Heart left ventricle (tissue), 16 donors: Measurements from ENCODE around the gene MAGI1. TPM values are rescaled to one million over a fixed set of nuclear protein-coding genes. Genes with fewer than 3 reads are reported as not detected.

ENCODE experiments used
- ATAC-seq, 4 donors: fragments of 200-7000 bp; cut with Tn5 transposase; one replicate each; pipeline ENCODE4 v1.9.1; 2020 to 2022; ENCODE audit warnings: moderate library complexity in 4 of 4, mild to moderate bottlenecking in 3 of 4, moderate number of reproducible peaks in 1 of 4
- DNase-seq, 5 donors: peaks; one replicate each; pipeline ENCODE4 v3.0.0-alpha.2; 2020
- H3K27ac ChIP-seq, 12 donors: fragments of 200-600 bp; sonication (generic) in 4 of 12; one replicate each; pipeline versions ENCODE4 v1.5.0 to v1.8.0; 2016 to 2022; ENCODE audit warnings: mild to moderate bottlenecking in 2 of 12
- H3K27me3 ChIP-seq, 9 donors: fragments of 200-600 bp; sonication (generic) in 2 of 9; one replicate each; pipeline versions ENCODE4 v1.5.1 to v1.8.0; 2016 to 2022; ENCODE audit warnings: mild to moderate bottlenecking in 3 of 9
- H3K36me3 ChIP-seq, 9 donors: fragments of 200-600 bp; sonication (generic) in 2 of 9; one replicate each; pipeline versions ENCODE4 v1.5.0 to v1.8.0; 2018 to 2022; ENCODE audit warnings: mild to moderate bottlenecking in 2 of 9
- H3K4me1 ChIP-seq, 12 donors: fragments of 200-600 bp; sonication (generic) in 4 of 12; one replicate each; pipeline versions ENCODE4 v1.5.0 to v1.8.0; 2016 to 2022; ENCODE audit warnings: mild to moderate bottlenecking in 3 of 12
- H3K4me3 ChIP-seq, 12 donors: fragments of 200-600 bp; sonication (generic) in 4 of 12; one replicate each; pipeline versions ENCODE4 v1.5.0 to v1.8.0; 2017 to 2022; ENCODE audit warnings: mild to moderate bottlenecking in 9 of 12, moderate library complexity in 4 of 12
- H3K9me3 ChIP-seq, 12 donors: fragments of 200-600 bp; sonication (generic) in 4 of 12; one replicate each; pipeline versions ENCODE4 v1.5.0 to v1.8.0; 2016 to 2022; ENCODE audit warnings: mild to moderate bottlenecking in 1 of 12
- POLR2A ChIP-seq, 2 donors: fragments of 450-650 bp; IDR thresholded peaks; one replicate each; pipeline ENCODE4 v1.6.1; 2017; ENCODE audit warnings: antibody characterized with exemption in 2 of 2, mild to moderate bottlenecking in 2 of 2, moderate library complexity in 2 of 2
- WGBS, 4 donors: extraction: QIAGEN DNeasy Blood & Tissue Kit in 2 of 4; methylation state at CpG; one replicate each; pipeline versions ENCODE4 v1.1.5 to v1.1.7; 2013 to 2018; 5-methylcytosine and 5-hydroxymethylcytosine counted together
- intact Hi-C, 10 donors: fragments of 100-400 bp; cut with DNase I; formaldehyde crosslinking; loops; one replicate each; pipeline versions ENCODE4 v1.11.1 to v1.14.2; 2022
- polyA plus RNA-seq, 2 donors: library from polyadenylated mRNA; stranded (reverse); fragments of 200-250 nt; gene quantifications; one replicate each; pipeline ENCODE4 v1.2.3, GENCODE V29; 2013
- total RNA-seq, 9 donors: library from RNA; depleted of rRNA in 2 of 9; stranded (reverse); fragments of >200 nt in 2 of 9; fragmentation: NEBNext Ultra II Directional in 3 of 9; extraction: Animal tissue kit (Norgen Biotek cat#: 25700) in 3 of 9; gene quantifications; one replicate each; pipeline versions ENCODE4 v1.1.0 to v1.2.4, GENCODE V29; 2016 to 2023
- TF ChIP-seq, protein P1 (sequence below), 12 donors: fragments of 200-600 bp; sonication (generic) in 4 of 12; IDR thresholded peaks; one replicate each; pipeline versions ENCODE4 v1.5.0 to v1.8.0; 2018 to 2022; ENCODE audit warnings: antibody characterized with exemption in 12 of 12, mild to moderate bottlenecking in 5 of 12
- donor health status: ischemic (EF 13 %, LVEDD 7.1; RV severe dilation, severe dysfunction).
- donor health status: healthy with polysubstance abuse.
- donor health status: DM: no; HTN: yes; CAD: no.
- donor health status: DM: no; HTN: no; CAD: no.
- donor health status: ischemic (EF 25% LVEDD 6.9; RV normal size, moderate dysfunction).
- donor health status: ischemic (EF 25% LVEDD 5.7; RV mildly dilated, moderate dysfunction).
- donor health status: healthy.
- donor health status: DM: yes; HTN: yes; CAD: no.
- donor health status: ischemic (EF 35%, LVEDD 5.7; RV mildly dilated, moderate dysfunction).
- donor health status: nonischemic (EF 11% LVEDD 7.7; RV severe dilation, severe dysfunction).
- donor health status: DM: yes; HTN: yes; CAD: no.
- donor health status: PGD.
- donor health status: ischemic (EF 29% LVEDD 5.4; RV normal size, mild dysfunction).
- donor health status: nonischemic (EF 23%, LVEDD 6.1; RV moderate dilation, normal function).

MAGI1 gene
- total and polyA plus RNA-seq, 11 donors, result 18.5 to 52.1 (median 31.4) TPM

- H3K27me3 ChIP-seq, result no peaks in the 10 kb centered on the region
- no peak for DNase-seq
- intact Hi-C loops, result loop anchor here in 1 of 10 donors (10.0 kb wide), 1 partner anchor 171 kb away; no protein-coding TSS in a partner anchor
- no peak overlapping the region for H3K27ac ChIP-seq
- H3K4me3 ChIP-seq, result no peak overlapping the region
- no peaks in the 10 kb centered on the region for H3K36me3 ChIP-seq
- no peak for ATAC-seq
- H3K9me3 ChIP-seq, result no peaks in the 10 kb centered on the region
- no peak for TF ChIP-seq POLR2A (IDR thresholded peaks at IDR 0.05)
- TF ChIP-seq, protein P1, sequence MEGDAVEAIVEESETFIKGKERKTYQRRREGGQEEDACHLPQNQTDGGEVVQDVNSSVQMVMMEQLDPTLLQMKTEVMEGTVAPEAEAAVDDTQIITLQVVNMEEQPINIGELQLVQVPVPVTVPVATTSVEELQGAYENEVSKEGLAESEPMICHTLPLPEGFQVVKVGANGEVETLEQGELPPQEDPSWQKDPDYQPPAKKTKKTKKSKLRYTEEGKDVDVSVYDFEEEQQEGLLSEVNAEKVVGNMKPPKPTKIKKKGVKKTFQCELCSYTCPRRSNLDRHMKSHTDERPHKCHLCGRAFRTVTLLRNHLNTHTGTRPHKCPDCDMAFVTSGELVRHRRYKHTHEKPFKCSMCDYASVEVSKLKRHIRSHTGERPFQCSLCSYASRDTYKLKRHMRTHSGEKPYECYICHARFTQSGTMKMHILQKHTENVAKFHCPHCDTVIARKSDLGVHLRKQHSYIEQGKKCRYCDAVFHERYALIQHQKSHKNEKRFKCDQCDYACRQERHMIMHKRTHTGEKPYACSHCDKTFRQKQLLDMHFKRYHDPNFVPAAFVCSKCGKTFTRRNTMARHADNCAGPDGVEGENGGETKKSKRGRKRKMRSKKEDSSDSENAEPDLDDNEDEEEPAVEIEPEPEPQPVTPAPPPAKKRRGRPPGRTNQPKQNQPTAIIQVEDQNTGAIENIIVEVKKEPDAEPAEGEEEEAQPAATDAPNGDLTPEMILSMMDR (IDR thresholded peaks at IDR 0.05), result no peak
- WGBS, 4 donors, result 76 to 81% (median 79%) methylated on average over 10 of the region's 10 CpGs
- peaks cover 14 to 66% (median 38%) of the 10 kb centered on the region in 12 donors for H3K4me1 ChIP-seq
These were observed 82.8 kb downstream of the MAGI1 start for GRCh38 chr3:65955792-65956477.

DNA sequence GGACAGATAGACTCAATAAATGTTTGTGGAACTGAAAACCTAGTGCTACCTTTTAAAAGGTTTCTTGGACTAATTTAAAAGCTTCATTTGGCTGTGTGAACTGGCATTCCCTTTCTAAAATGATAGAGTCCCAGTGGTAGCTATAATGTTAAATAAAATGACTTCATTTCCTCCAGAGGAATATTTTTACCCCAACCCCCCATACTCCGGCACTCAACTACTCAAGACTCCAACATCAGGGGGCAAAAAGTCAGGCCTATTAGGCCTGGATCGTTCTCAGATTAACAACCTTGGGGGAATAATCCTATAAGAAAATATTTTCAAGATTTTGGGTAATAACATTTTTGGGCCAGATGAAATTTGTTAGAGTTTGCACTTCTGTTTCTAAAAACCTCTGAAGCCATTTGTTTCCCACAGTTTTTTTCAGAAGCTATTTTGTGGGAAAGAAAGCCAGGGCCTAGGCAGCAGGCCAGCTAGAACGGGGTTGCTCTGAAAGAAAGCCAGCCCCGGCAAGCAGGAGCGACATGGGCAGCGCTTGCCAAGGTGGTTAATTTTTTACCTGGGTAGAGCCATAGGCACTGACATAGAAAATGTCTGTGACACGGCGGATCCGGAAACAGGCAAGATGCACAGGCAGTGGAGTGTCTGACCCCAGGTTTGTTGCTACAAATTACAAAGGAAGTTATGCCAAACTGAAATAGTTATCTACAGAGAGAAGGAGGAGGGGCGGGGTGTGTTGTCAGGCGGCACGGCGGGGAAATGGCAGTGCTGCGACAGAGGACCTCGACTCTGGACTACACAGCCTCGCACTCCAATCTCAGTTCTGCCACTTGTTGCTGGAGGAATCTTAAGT, 84.6 kb downstream of the MAGI1 start:
- H3K27ac ChIP-seq, result peak overlapping the region; percentile 29 to 81 (median 75)
- peak in 4 of 5 donors; percentile 39 to 49 (median 42) for DNase-seq
- intact Hi-C loops, result loop anchor here in 5 of 10 donors (5.0 to 10.0 kb wide), 2 partner anchors 83 to 169 kb away; partner anchors contain the start of gene MAGI1 (in 4 of the 5)
- H3K27me3 ChIP-seq, result no peaks in the 10 kb centered on the region
- peak overlapping the region in 9 of 12 donors; percentile 18 to 42 (median 34) for H3K4me3 ChIP-seq
- peaks cover 10 to 62% (median 39%) of the 10 kb centered on the region in 12 donors for H3K4me1 ChIP-seq
- TF ChIP-seq POLR2A (IDR thresholded peaks at IDR 0.05), result no peak
- TF ChIP-seq, protein P1 (IDR thresholded peaks at IDR 0.05), result no peak
- WGBS, 4 donors, result 12 to 22% (median 16%) methylated on average over 16 of the region's 16 CpGs
- H3K36me3 ChIP-seq, result no peaks in the 10 kb centered on the region
- H3K9me3 ChIP-seq, result no peaks in the 10 kb centered on the region
- ATAC-seq, result peak; percentile 58 to 74 (median 70)

- Histone ChIP-seq H3K27ac (peak overlapping the region; percentile 29 to 81 (median 75)), H3K4me1 (peaks cover 14 to 69% (median 46%) of the 10 kb centered on the region in 12 donors), H3K27me3 (no peaks in the 10 kb centered on the region), H3K4me3 (peak overlapping the region in 3 of 12 donors; percentile 18 to 35 (median 18)), H3K36me3 (no peaks in the 10 kb centered on the region), H3K9me3 (no peaks in the 10 kb centered on the region)
- TF ChIP-seq POLR2A (IDR thresholded peaks at IDR 0.05), result no peak
- TF ChIP-seq, protein P1 (IDR thresholded peaks at IDR 0.05), result no peak
- ATAC-seq (peak; percentile 44 to 59 (median 50)), DNase-seq (peak in 3 of 5 donors; percentile 19 to 40 (median 28))
- intact Hi-C loops, result loop anchor here in 5 of 10 donors (5.0 to 10.0 kb wide), 2 partner anchors 84 to 169 kb away; partner anchors contain the start of gene MAGI1 (in 4 of the 5)
- WGBS, 4 donors, result 43 to 72% (median 43%) methylated on average over 5 of the region's 5 CpGs
These were observed 85.4 kb downstream of the MAGI1 start for GRCh38 chr3:65953301-65953812.
